Measurements from ENCODE around the gene KDM3A. TPM values are rescaled to one million over a fixed set of nuclear protein-coding genes. Genes with fewer than 3 reads are reported as not detected.

KDM3A gene
- total and polyA plus RNA-seq, 12 donors = 16.7 to 54.6 (median 33.8) TPM

DNA sequence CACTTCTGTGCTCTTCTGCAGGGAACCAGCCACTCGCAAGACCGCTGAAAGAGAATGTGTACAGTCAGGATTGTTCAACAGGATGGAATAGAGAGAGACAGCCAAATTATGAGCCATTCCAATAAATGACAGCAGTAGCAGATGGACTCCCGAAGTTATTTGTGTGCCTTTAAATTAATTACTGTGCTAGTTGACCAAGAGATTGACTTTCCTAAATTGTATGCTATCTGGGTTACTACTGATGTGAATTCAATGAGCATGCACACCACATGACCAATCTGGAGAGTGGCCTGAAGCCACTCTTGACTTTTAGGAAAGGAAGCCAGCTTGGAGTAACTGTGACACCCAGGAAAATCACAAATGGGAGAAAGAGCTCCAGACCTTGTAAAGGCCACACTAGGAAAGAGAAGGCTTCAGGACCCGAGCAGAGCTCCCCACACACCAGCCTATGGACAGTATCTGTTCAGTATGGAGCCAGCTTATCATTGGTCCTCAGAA is 69.3 kb downstream of the KDM3A start:
- peaks cover 0 to 34% of the 10 kb centered on the region in 2 donors for H3K36me3 ChIP-seq (replicated peaks in 1 of 2)
- intact Hi-C loops (cut with DNase I) = no loop called here
- WGBS, 4 donors = 80 to 97% (median 95%) methylated on average over 4 of the region's 4 CpGs
- no peak overlapping the region for H3K27ac ChIP-seq
- H3K27me3 ChIP-seq = no peaks in the 10 kb centered on the region
- no peak overlapping the region for H3K4me3 ChIP-seq
- TF ChIP-seq, protein P1, sequence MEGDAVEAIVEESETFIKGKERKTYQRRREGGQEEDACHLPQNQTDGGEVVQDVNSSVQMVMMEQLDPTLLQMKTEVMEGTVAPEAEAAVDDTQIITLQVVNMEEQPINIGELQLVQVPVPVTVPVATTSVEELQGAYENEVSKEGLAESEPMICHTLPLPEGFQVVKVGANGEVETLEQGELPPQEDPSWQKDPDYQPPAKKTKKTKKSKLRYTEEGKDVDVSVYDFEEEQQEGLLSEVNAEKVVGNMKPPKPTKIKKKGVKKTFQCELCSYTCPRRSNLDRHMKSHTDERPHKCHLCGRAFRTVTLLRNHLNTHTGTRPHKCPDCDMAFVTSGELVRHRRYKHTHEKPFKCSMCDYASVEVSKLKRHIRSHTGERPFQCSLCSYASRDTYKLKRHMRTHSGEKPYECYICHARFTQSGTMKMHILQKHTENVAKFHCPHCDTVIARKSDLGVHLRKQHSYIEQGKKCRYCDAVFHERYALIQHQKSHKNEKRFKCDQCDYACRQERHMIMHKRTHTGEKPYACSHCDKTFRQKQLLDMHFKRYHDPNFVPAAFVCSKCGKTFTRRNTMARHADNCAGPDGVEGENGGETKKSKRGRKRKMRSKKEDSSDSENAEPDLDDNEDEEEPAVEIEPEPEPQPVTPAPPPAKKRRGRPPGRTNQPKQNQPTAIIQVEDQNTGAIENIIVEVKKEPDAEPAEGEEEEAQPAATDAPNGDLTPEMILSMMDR (IDR thresholded peaks at IDR 0.05) = no peak
- no peak for TF ChIP-seq POLR2A (IDR thresholded peaks at IDR 0.05)
- H3K9me3 ChIP-seq (replicated peaks in 1 of 3) = no peaks in the 10 kb centered on the region
- no peaks in the 10 kb centered on the region for H3K4me1 ChIP-seq (replicated peaks in 1 of 2)
- DNase-seq = no peak

DNA sequence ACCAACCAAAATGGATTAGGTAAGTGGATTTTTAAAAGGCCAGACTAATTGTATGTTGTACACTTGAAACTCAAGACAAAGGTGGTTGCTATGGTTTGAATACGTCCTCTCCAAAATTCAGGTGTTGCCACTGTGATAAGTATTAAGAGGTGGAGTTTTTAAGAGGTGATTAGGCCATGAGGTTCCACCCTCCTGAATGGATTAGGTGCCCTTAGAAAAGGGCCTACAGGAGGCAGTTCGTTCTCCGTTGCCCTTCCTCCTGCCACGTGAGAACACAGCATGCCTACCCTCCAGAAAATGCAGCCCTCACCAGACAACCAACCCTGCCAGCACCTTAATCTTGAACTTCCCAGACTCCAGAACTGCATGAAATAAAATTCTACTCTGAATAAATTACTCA is 70.9 kb downstream of the KDM3A start:
- no peak for DNase-seq
- H3K9me3 ChIP-seq (replicated peaks in 1 of 3) = no peaks in the 10 kb centered on the region
- intact Hi-C loops (cut with DNase I) = no loop called here
- no peak overlapping the region for H3K27ac ChIP-seq
- TF ChIP-seq, protein P1 (IDR thresholded peaks at IDR 0.05) = no peak
- TF ChIP-seq POLR2A (IDR thresholded peaks at IDR 0.05) = no peak
- WGBS, 4 donors = 92 to 96% (median 94%) methylated on average over 4 of the region's 4 CpGs
- H3K27me3 ChIP-seq = no peaks in the 10 kb centered on the region
- no peak overlapping the region for H3K4me3 ChIP-seq
- H3K36me3 ChIP-seq (replicated peaks in 1 of 2) = peaks cover 0 to 25% of the 10 kb centered on the region in 2 donors
- no peaks in the 10 kb centered on the region for H3K4me1 ChIP-seq (replicated peaks in 1 of 2)

DNA sequence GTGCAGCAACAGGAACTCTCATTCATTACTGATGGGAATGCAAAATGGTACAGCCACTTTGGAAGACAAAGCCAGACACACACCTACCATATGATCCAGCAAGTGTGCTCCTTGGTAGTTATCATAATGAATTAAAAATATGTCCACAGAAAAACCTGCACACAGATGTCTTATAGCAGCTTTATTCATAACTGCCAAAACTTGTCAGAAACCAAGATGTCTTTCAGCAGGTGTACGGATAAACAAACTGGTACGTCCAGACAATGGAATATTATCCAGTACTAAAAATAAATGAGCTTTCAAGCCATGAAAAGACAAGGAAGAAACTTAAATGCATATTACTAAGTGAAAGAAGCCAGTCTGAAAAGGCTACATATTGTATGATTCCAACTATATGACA is 71.7 kb downstream of the KDM3A start:
- DNase-seq = no peak
- peaks cover 0 to 17% of the 10 kb centered on the region in 2 donors for H3K36me3 ChIP-seq (replicated peaks in 1 of 2)
- no peak overlapping the region for H3K27ac ChIP-seq
- no peaks in the 10 kb centered on the region for H3K4me1 ChIP-seq (replicated peaks in 1 of 2)
- 90 to 97% (median 94%) methylated on average over 2 of the region's 2 CpGs for WGBS, 4 donors
- no peak overlapping the region for H3K4me3 ChIP-seq
- H3K9me3 ChIP-seq (replicated peaks in 1 of 3) = no peaks in the 10 kb centered on the region
- TF ChIP-seq POLR2A (IDR thresholded peaks at IDR 0.05) = no peak
- TF ChIP-seq, protein P1 (IDR thresholded peaks at IDR 0.05) = no peak
- intact Hi-C loops (cut with DNase I) = no loop called here
- no peaks in the 10 kb centered on the region for H3K27me3 ChIP-seq

DNA sequence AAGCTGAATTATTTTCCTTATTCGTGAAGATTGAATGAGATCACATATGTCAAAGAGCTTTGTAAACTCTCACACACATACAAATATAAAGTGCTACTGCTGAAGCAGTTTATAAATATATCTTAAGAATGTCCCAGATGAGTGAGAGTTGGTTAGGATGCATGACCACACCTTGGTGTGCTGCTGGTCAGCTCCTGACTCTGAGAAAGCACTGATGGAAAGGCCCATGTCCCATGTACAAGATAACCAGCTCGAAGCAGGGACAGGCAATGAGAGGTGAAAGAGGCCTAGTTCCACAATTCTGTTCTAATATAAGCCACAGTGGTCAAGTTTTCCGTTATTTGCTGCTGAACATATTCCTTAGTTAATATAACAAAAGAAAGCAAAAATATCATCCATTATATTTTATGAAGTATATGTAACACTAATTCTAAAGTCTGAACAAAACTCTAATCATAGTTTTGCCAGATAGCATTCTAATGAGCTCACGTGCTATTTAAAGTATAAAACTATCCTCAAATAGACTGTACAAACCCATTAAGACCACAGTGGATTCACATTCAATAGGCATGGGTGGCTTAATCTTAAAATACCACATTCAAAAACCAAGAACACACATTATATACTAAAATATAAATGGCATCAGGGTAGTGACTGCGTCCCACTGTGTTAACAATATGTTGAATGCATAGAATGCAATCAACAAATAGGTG is 72.9 kb downstream of the KDM3A start:
- no peak for DNase-seq
- H3K27me3 ChIP-seq = no peaks in the 10 kb centered on the region
- intact Hi-C loops (cut with DNase I) = no loop called here
- peaks cover 0 to 5% of the 10 kb centered on the region in 2 donors for H3K36me3 ChIP-seq (replicated peaks in 1 of 2)
- H3K4me1 ChIP-seq (replicated peaks in 1 of 2) = no peaks in the 10 kb centered on the region
- no peak overlapping the region for H3K27ac ChIP-seq
- no peak overlapping the region for H3K4me3 ChIP-seq
- 93 to 97% (median 96%) methylated on average over 5 of the region's 5 CpGs for WGBS, 4 donors
- TF ChIP-seq POLR2A (IDR thresholded peaks at IDR 0.05) = no peak
- TF ChIP-seq, protein P1 (IDR thresholded peaks at IDR 0.05) = no peak
- H3K9me3 ChIP-seq (replicated peaks in 1 of 3) = no peaks in the 10 kb centered on the region
